ENCODE results near the gene ASB13. TPM values are rescaled to one million over a fixed set of nuclear protein-coding genes. Genes with fewer than 3 reads are reported as not detected.
A peak's percentile ranks its signal among the peaks of the same experiment; 100 is the strongest.

ASB13 gene
- total and polyA plus RNA-seq, 2 donors from 2014 or later: 47.7 to 95.1 TPM

DNA sequence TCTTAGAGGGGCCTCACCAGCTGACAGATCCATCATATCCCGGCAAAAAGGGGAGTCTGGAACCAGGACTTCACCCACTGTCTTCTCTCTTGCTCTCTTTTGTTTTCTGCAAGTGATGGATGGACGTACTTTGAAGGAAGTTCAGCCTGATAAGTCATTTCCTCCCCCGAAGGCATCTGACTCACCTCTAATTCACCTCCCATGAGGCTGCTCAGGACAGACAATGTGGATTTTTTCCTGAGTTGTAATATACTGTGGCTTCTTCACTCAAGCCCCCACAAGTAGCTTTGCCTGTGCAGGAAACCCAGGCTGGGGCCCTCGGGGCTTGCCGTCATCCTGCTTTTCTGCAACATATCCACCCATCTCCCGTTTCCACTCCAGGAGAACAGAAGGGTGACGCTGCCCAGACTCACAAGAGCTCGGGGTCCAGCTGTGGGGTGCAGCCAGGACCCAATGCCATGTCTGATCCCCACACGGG, 70.4 kb downstream of the ASB13 start:
- TF ChIP-seq, protein P1, sequence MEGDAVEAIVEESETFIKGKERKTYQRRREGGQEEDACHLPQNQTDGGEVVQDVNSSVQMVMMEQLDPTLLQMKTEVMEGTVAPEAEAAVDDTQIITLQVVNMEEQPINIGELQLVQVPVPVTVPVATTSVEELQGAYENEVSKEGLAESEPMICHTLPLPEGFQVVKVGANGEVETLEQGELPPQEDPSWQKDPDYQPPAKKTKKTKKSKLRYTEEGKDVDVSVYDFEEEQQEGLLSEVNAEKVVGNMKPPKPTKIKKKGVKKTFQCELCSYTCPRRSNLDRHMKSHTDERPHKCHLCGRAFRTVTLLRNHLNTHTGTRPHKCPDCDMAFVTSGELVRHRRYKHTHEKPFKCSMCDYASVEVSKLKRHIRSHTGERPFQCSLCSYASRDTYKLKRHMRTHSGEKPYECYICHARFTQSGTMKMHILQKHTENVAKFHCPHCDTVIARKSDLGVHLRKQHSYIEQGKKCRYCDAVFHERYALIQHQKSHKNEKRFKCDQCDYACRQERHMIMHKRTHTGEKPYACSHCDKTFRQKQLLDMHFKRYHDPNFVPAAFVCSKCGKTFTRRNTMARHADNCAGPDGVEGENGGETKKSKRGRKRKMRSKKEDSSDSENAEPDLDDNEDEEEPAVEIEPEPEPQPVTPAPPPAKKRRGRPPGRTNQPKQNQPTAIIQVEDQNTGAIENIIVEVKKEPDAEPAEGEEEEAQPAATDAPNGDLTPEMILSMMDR (IDR thresholded peaks at IDR 0.05; ENCODE audit: borderline replicate concordance, extremely low read depth, insufficient read depth): no peak
- Histone ChIP-seq H3K36me3 (ENCODE audit: control insufficient read depth in 2 of 3, insufficient read depth in 3 of 3, low read length in 3 of 3) (no peaks in the 10 kb centered on the region), H3K9ac (ENCODE audit: low read length in 3 of 3) (no peak overlapping the region), H3K4me3 (ENCODE audit: low read length in 3 of 3) (no peak overlapping the region), H3K27ac (ENCODE audit: low read depth in 2 of 2, low read length in 2 of 2) (peak overlapping the region; percentile 38 to 47), H3K9me3 (ENCODE audit: control insufficient read depth in 2 of 3, insufficient read depth in 1 of 3, low read length in 3 of 3) (no peaks in the 10 kb centered on the region), H3K4me1 (ENCODE audit: control insufficient read depth in 2 of 3, insufficient read depth in 2 of 3, low read depth in 1 of 3, low read length in 3 of 3) (peaks cover 0 to 11% (median 6%) of the 10 kb centered on the region in 3 donors), H3K27me3 (ENCODE audit: control insufficient read depth, insufficient read depth, low read length) (no peaks in the 10 kb centered on the region)
- FAIRE-seq (no peak), DNase-seq (peak in 3 of 5 donors; percentile 40 to 78 (median 60))
- intact Hi-C loops (cut with DNase I): no loop called here

DNA sequence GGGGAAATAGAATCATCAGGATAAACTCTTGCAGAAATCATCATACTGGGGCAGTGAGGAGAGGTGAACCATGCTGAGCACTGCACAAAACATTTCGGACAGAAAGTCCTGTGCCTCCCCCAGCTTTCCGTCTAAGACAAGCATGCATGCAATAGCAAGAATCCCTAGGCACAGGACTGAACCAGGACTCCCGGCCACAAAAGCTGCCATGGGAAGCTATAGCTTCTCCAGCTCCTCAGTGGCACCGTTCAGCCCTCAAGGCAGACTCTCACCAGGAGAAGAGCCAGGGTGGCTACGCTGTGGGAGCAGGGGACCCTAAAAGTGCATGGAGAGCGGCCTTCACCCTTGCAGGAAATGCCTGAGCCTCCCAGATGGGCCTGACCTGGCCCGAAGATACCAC, 70.8 kb downstream of the ASB13 start:
- peaks cover 0 to 11% (median 6%) of the 10 kb centered on the region in 3 donors for H3K4me1 ChIP-seq (ENCODE audit: control insufficient read depth in 2 of 3, insufficient read depth in 2 of 3, low read depth in 1 of 3, low read length in 3 of 3)
- H3K27me3 ChIP-seq (ENCODE audit: control insufficient read depth, insufficient read depth, low read length): no peaks in the 10 kb centered on the region
- no peak overlapping the region for H3K9ac ChIP-seq (ENCODE audit: low read length in 3 of 3)
- TF ChIP-seq, protein P1 (IDR thresholded peaks at IDR 0.05; ENCODE audit: borderline replicate concordance, extremely low read depth, insufficient read depth): no peak
- no peaks in the 10 kb centered on the region for H3K36me3 ChIP-seq (ENCODE audit: control insufficient read depth in 2 of 3, insufficient read depth in 3 of 3, low read length in 3 of 3)
- H3K9me3 ChIP-seq (ENCODE audit: control insufficient read depth in 2 of 3, insufficient read depth in 1 of 3, low read length in 3 of 3): no peaks in the 10 kb centered on the region
- intact Hi-C loops (cut with DNase I): no loop called here
- DNase-seq (peak in 1 of 5 donors; percentile 40), FAIRE-seq (no peak)
- H3K27ac ChIP-seq (ENCODE audit: low read depth in 2 of 2, low read length in 2 of 2): peak overlapping the region; percentile 2 to 38
- H3K4me3 ChIP-seq (ENCODE audit: low read length in 3 of 3): no peak overlapping the region

DNA sequence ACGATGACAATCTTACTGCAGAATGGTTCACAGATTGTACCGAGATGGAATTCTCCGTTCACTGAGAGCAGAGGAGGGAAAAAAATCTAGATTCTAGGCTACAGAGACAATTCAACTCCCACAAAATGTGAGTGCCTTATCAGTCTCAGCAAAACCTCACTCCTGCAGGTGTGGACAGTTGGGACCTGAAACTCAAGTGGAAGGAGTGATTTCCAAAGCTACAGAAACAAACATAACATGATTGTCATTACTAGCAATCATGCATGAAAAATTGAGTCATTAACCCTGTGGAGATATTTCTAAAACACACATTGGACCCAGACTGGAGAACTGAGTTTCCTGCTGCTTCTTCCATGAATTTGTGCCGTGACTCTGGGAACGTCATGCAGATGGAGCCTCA, 71.3 kb downstream of the ASB13 start:
- FAIRE-seq: no peak
- no peaks in the 10 kb centered on the region for H3K36me3 ChIP-seq (ENCODE audit: control insufficient read depth in 2 of 3, insufficient read depth in 3 of 3, low read length in 3 of 3)
- no peak overlapping the region for H3K27ac ChIP-seq (ENCODE audit: low read depth in 2 of 2, low read length in 2 of 2)
- no peaks in the 10 kb centered on the region for H3K27me3 ChIP-seq (ENCODE audit: control insufficient read depth, insufficient read depth, low read length)
- no peaks in the 10 kb centered on the region for H3K9me3 ChIP-seq (ENCODE audit: control insufficient read depth in 2 of 3, insufficient read depth in 1 of 3, low read length in 3 of 3)
- DNase-seq: no peak
- H3K4me3 ChIP-seq (ENCODE audit: low read length in 3 of 3): no peak overlapping the region
- intact Hi-C loops (cut with DNase I): no loop called here
- peaks cover 0 to 11% (median 6%) of the 10 kb centered on the region in 3 donors for H3K4me1 ChIP-seq (ENCODE audit: control insufficient read depth in 2 of 3, insufficient read depth in 2 of 3, low read depth in 1 of 3, low read length in 3 of 3)
- TF ChIP-seq, protein P1 (IDR thresholded peaks at IDR 0.05; ENCODE audit: borderline replicate concordance, extremely low read depth, insufficient read depth): no peak
- no peak overlapping the region for H3K9ac ChIP-seq (ENCODE audit: low read length in 3 of 3)

Data from kidney (tissue), 14 donors.